Skin epidermis (tissue), 12 donors: ENCODE results near the gene KRT83.
"Not testable (repeated sequence)": the region's sequence is repeated elsewhere in the genome, so short reads cannot be mapped to it uniquely, and the experiment has no call there.

ENCODE experiments used
- H3K27ac ChIP-seq, 21 experiments: fragments of 200-600 bp; sonication (generic) in 11 of 21; one replicate each; pipeline ENCODE4 v1.5.0; 2020; ENCODE audit warnings: mild to moderate bottlenecking in 3 of 21, inconsistent platforms in 2 of 21, moderate library complexity in 2 of 21
- H3K4me3 ChIP-seq, 7 experiments: fragments of 200-600 bp; sonication (generic) in 2 of 7; one replicate each; pipeline ENCODE4 v1.5.0; 2020; ENCODE audit warnings: inconsistent platforms in 2 of 7, mild to moderate bottlenecking in 2 of 7, moderate library complexity in 1 of 7

Gene KRT83

GRCh38 chr12:52335598-52336262 is 14.5 kb upstream of the KRT83 start:
- no peak overlapping the region for H3K27ac ChIP-seq
- H3K4me3 ChIP-seq = no peak overlapping the region

GRCh38 chr12:52334185-52334584 is 13.0 kb upstream of the KRT83 start:
- Histone ChIP-seq H3K27ac (no peak overlapping the region), H3K4me3 (no peak overlapping the region)

GRCh38 chr12:52333321-52333720 is 12.1 kb upstream of the KRT83 start:
- Histone ChIP-seq H3K4me3 (no peak overlapping the region), H3K27ac (no peak overlapping the region)

GRCh38 chr12:52332381-52332780 is 11.2 kb upstream of the KRT83 start:
- Histone ChIP-seq H3K4me3 (no peak overlapping the region), H3K27ac (no peak overlapping the region)

GRCh38 chr12:52331833-52332232 is 10.6 kb upstream of the KRT83 start:
- Histone ChIP-seq H3K4me3 (no peak overlapping the region), H3K27ac (no peak overlapping the region)

GRCh38 chr12:52331039-52331438 is 9.8 kb upstream of the KRT83 start:
- Histone ChIP-seq H3K27ac (no peak overlapping the region), H3K4me3 (no peak overlapping the region)

- H3K4me3 ChIP-seq = no peak overlapping the region
- no peak overlapping the region for H3K27ac ChIP-seq
Measured at GRCh38 chr12:52327830-52328500, 6.8 kb upstream of the KRT83 start.

GRCh38 chr12:52327052-52327829 is 6.0 kb upstream of the KRT83 start:
- H3K4me3 ChIP-seq = no peak overlapping the region
- H3K27ac ChIP-seq = peak overlapping the region in 1 of 21 experiments; percentile 1

GRCh38 chr12:52324153-52324444 is 2.9 kb upstream of the KRT83 start:
- H3K27ac ChIP-seq = no peak overlapping the region

GRCh38 chr12:52323416-52324152 is 2.4 kb upstream of the KRT83 start:
- Histone ChIP-seq H3K27ac (no peak overlapping the region), H3K4me3 (no peak overlapping the region)

More at GRCh38 chr12:52324153-52324444, 2.9 kb upstream of the KRT83 start:
- no peak overlapping the region for H3K4me3 ChIP-seq

- no peak overlapping the region for H3K4me3 ChIP-seq
- H3K27ac ChIP-seq = no peak overlapping the region
Measured at GRCh38 chr12:52323001-52323400, 1.8 kb upstream of the KRT83 start.

- Histone ChIP-seq H3K4me3 (no peak overlapping the region), H3K27ac (no peak overlapping the region)
Measured at GRCh38 chr12:52322069-52322468, 871 bp upstream of the KRT83 start.

GRCh38 chr12:52321418-52321817 is 220 bp upstream of the KRT83 start:
- no peak overlapping the region for H3K27ac ChIP-seq

GRCh38 chr12:52319097-52319496 is 2.1 kb downstream of the KRT83 start:
- Histone ChIP-seq H3K4me3 (no peak overlapping the region), H3K27ac (no peak overlapping the region)

More at GRCh38 chr12:52321418-52321817, 220 bp upstream of the KRT83 start:
- H3K4me3 ChIP-seq = no peak overlapping the region

GRCh38 chr12:52318241-52318990 is 2.8 kb downstream of the KRT83 start:
- Histone ChIP-seq H3K4me3 (no peak overlapping the region), H3K27ac (no peak overlapping the region)

GRCh38 chr12:52317468-52318052 is 3.6 kb downstream of the KRT83 start:
- no peak overlapping the region for H3K27ac ChIP-seq
- H3K4me3 ChIP-seq = no peak overlapping the region

GRCh38 chr12:52316701-52317100 is 4.5 kb downstream of the KRT83 start:
- Histone ChIP-seq H3K4me3 (no peak overlapping the region), H3K27ac (no peak overlapping the region)

GRCh38 chr12:52316290-52316689 is 4.9 kb downstream of the KRT83 start:
- no peak overlapping the region for H3K27ac ChIP-seq

GRCh38 chr12:52315721-52316120 is 5.5 kb downstream of the KRT83 start:
- not testable (repeated sequence) for H3K27ac ChIP-seq, H3K4me3 ChIP-seq

More at GRCh38 chr12:52316290-52316689, 4.9 kb downstream of the KRT83 start:
- no peak overlapping the region for H3K4me3 ChIP-seq
